ENCODE results near the gene PPARG. TPM values are rescaled to one million over a fixed set of nuclear protein-coding genes. Genes with fewer than 3 reads are reported as not detected.
A peak's percentile ranks its signal among the peaks of the same experiment; 100 is the strongest.
"Not testable (repeated sequence)": the region's sequence is repeated elsewhere in the genome, so short reads cannot be mapped to it uniquely, and the experiment has no call there.

PPARG gene
- total and polyA plus RNA-seq, 5 donors, result 10.4 to 18.9 (median 15.3) TPM

GRCh38 chr3:12468276-12468675, 179.4 kb downstream of the PPARG start:
- DNase-seq (no peak), ATAC-seq (no peak)
- H3K27me3 ChIP-seq (ENCODE audit: control insufficient read depth, insufficient read depth), result no peaks in the 10 kb centered on the region
- no peak overlapping the region for H3K27ac ChIP-seq (ENCODE audit: low read length)
- 95% methylated on average over 6 of the region's 6 CpGs for WGBS
- H3K9me3 ChIP-seq (ENCODE audit: control insufficient read depth, low read length), result no peaks in the 10 kb centered on the region
- H3K4me3 ChIP-seq (ENCODE audit: low read length), result no peak overlapping the region
- intact Hi-C loops (cut with DNase I), result no loop called here
- H3K4me1 ChIP-seq (ENCODE audit: control insufficient read depth, insufficient read depth, low read length), result no peaks in the 10 kb centered on the region

DNA sequence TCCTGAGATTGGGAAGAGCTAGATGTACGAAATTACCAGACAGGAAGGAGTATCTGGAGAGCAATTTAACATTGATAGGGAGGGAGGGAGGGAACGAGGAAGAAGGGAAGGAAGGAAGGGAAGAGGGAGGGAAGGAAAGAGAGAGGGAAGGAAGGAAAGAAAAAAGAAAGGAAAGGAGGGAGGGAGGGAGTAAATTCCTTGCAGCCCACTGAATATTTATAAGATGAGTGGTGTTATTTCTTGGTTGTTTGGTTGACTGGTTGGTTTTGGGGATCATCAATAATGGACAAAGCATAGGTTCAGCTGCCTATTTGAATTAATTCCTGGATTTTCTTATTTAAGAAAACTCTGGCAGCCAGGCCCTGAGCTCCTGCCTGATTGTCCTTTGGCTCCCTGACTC, 179.9 kb downstream of the PPARG start:
- no peak for DNase-seq
- no peak overlapping the region for H3K4me3 ChIP-seq (ENCODE audit: low read length)

DNA sequence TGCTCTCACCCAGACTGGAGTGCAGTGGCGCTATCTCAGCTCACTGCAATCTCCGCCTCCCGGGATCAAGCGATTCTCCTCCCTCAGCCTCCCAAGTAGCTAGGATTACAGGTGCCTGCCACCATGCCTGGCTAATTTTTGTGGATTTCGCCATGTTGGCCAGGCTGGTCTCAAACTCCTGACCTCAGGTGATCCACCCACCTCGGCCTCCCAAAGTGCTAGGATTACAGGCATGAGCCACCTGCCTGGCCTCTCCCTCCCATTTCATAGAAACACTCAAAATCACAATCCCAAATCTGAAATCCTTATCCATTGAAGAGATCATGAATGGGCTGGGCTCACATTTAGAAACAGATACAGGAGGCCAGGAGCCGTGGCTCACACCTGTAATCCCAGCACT, 180.4 kb downstream of the PPARG start:
- H3K4me3 ChIP-seq (ENCODE audit: low read length); ATAC-seq; H3K27me3 ChIP-seq (ENCODE audit: control insufficient read depth, insufficient read depth); DNase-seq; intact Hi-C loops (cut with DNase I); H3K27ac ChIP-seq (ENCODE audit: low read length); H3K9me3 ChIP-seq (ENCODE audit: control insufficient read depth, low read length); H3K4me1 ChIP-seq (ENCODE audit: control insufficient read depth, insufficient read depth, low read length): not testable (repeated sequence)
- WGBS, result 97% methylated on average over 7 of the region's 7 CpGs

More for the DNA sequence above, 179.9 kb downstream of the PPARG start:
- WGBS, result 52% methylated on average over 2 of the region's 2 CpGs
- Histone ChIP-seq H3K27ac (ENCODE audit: low read length) (no peak overlapping the region), H3K9me3 (ENCODE audit: control insufficient read depth, low read length) (no peaks in the 10 kb centered on the region), H3K4me1 (ENCODE audit: control insufficient read depth, insufficient read depth, low read length) (no peaks in the 10 kb centered on the region), H3K27me3 (ENCODE audit: control insufficient read depth, insufficient read depth) (no peaks in the 10 kb centered on the region)
- intact Hi-C loops (cut with DNase I), result no loop called here
- no peak for ATAC-seq

GRCh38 chr3:12470111-12470510, 181.2 kb downstream of the PPARG start:
- H3K9me3 ChIP-seq (ENCODE audit: control insufficient read depth, low read length), result no peaks in the 10 kb centered on the region
- ATAC-seq, result no peak
- no peak overlapping the region for H3K4me3 ChIP-seq (ENCODE audit: low read length)
- no peaks in the 10 kb centered on the region for H3K4me1 ChIP-seq (ENCODE audit: control insufficient read depth, insufficient read depth, low read length)
- intact Hi-C loops (cut with DNase I), result no loop called here
- WGBS, result 96% methylated on average over 5 of the region's 5 CpGs
- H3K27ac ChIP-seq (ENCODE audit: low read length), result no peak overlapping the region
- H3K27me3 ChIP-seq (ENCODE audit: control insufficient read depth, insufficient read depth), result no peaks in the 10 kb centered on the region
- no peak for DNase-seq

DNA sequence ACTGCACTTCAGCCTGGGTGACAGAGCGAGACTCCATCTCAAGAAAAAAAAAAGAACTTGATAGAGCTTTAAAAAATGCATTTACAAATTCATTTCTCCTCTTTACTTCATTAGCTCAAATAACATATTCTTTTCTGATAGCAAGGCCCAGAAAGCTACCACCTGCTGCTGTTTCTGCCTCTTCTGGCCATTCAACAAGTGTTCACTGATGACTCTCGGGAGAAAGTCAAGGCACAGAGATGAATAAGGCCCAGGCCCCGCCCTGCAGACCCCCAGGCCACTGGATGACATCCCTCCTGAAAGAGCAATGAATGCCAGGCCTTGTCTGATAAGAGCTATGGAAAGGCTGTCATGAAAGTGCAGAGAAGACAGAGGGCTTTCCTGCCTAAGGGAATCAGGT, 181.8 kb downstream of the PPARG start:
- no peak for ATAC-seq
- 92% methylated on average over 3 of the region's 3 CpGs for WGBS
- H3K4me1 ChIP-seq (ENCODE audit: control insufficient read depth, insufficient read depth, low read length), result no peaks in the 10 kb centered on the region
- H3K4me3 ChIP-seq (ENCODE audit: low read length), result no peak overlapping the region
- H3K27ac ChIP-seq (ENCODE audit: low read length), result no peak overlapping the region
- intact Hi-C loops (cut with DNase I), result no loop called here
- no peaks in the 10 kb centered on the region for H3K9me3 ChIP-seq (ENCODE audit: control insufficient read depth, low read length)
- no peaks in the 10 kb centered on the region for H3K27me3 ChIP-seq (ENCODE audit: control insufficient read depth, insufficient read depth)
- DNase-seq, result no peak

DNA sequence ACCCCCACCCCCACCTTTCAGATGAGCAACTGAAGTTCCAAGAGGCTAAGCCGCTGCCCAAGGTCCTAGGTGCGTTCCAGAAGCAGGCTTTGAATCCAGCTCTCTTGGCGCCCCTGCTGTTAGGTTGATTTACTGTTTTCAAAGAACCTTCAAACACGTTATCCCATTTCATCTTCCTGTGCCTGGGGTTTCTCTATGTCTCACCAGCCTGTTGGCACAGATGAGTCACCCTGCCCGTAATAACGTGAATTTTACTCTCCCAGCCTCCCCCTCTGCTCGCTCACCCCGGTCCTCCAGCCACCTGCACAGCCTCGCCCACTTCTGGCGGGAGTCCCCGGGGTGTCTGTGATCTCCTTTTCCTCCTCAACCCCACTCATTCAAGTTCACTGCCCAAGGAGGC, 182.4 kb downstream of the PPARG start:
- no peak for DNase-seq
- H3K4me3 ChIP-seq (ENCODE audit: low read length), result no peak overlapping the region
- ATAC-seq, result no peak
- H3K9me3 ChIP-seq (ENCODE audit: control insufficient read depth, low read length), result no peaks in the 10 kb centered on the region
- H3K4me1 ChIP-seq (ENCODE audit: control insufficient read depth, insufficient read depth, low read length), result no peaks in the 10 kb centered on the region
- H3K27me3 ChIP-seq (ENCODE audit: control insufficient read depth, insufficient read depth), result no peaks in the 10 kb centered on the region
- 80% methylated on average over 11 of the region's 11 CpGs for WGBS
- intact Hi-C loops (cut with DNase I), result no loop called here
- H3K27ac ChIP-seq (ENCODE audit: low read length), result no peak overlapping the region

DNA sequence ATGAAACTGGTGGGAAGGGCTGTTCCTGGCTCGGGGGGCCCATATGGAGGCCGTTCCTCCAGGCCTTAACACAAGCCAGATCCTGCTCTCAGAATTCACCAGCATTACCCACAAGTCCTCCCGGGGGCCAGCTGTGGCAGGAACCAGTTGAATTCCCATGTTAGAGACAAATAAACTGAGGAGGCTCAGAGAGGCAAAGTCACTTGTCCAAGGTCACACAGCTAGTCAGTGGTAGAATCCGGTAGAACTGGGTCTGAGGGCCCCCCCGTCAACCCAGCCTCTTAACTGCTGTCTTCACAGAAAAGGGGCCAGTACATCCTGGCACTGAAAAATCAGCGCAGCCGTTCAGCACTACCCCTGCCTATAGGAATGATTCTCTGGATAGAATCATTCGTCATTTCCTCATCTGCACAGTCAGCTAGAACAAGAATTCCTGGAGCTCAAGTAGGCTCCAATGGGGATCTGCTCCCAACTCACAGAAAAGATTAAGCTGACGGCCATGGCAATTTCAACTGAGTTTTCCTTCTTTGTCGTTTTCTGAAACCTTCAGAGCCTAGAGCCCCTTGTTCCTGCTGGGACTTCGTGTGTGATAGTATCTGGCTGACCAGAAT, 183.2 kb downstream of the PPARG start:
- DNase-seq, result no peak
- intact Hi-C loops (cut with DNase I), result no loop called here
- Histone ChIP-seq H3K4me1 (ENCODE audit: control insufficient read depth, insufficient read depth, low read length) (no peaks in the 10 kb centered on the region), H3K4me3 (ENCODE audit: low read length) (no peak overlapping the region), H3K27me3 (ENCODE audit: control insufficient read depth, insufficient read depth) (no peaks in the 10 kb centered on the region), H3K27ac (ENCODE audit: low read length) (no peak overlapping the region), H3K9me3 (ENCODE audit: control insufficient read depth, low read length) (no peaks in the 10 kb centered on the region)
- no peak for ATAC-seq
- 88% methylated on average over 11 of the region's 11 CpGs for WGBS

DNA sequence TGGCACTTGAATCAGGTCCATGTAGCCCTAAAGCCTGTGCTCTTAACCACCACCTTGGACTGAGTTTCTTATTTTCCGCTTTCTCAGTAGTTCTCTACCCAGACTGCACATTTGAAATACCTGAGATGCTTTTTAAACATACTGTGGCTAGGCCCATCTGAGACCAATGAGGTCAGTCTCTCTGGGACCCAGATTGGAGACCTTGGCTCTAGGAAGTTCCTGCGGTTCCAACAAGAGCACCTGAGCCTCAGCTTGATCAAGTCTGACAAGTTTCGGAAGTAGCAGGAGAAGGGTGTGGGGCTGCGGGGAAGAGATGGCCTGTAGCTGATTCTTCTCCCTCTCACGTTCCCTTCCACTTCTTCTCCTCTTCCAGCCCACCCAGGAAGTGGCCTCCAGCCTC, 183.9 kb downstream of the PPARG start:
- intact Hi-C loops (cut with DNase I), result no loop called here

GRCh38 chr3:12473511-12473910, 184.6 kb downstream of the PPARG start:
- H3K27me3 ChIP-seq (ENCODE audit: control insufficient read depth, insufficient read depth), result no peaks in the 10 kb centered on the region
- WGBS, result 86% methylated on average over 9 of the region's 9 CpGs
- H3K4me3 ChIP-seq (ENCODE audit: low read length), result no peak overlapping the region
- DNase-seq (no peak), ATAC-seq (no peak)
- H3K4me1 ChIP-seq (ENCODE audit: control insufficient read depth, insufficient read depth, low read length), result no peaks in the 10 kb centered on the region
- no peak overlapping the region for H3K27ac ChIP-seq (ENCODE audit: low read length)
- intact Hi-C loops (cut with DNase I), result no loop called here
- no peaks in the 10 kb centered on the region for H3K9me3 ChIP-seq (ENCODE audit: control insufficient read depth, low read length)

More for the DNA sequence above, 183.9 kb downstream of the PPARG start:
- WGBS, result 97% methylated on average over 5 of the region's 5 CpGs
- Histone ChIP-seq H3K4me1 (ENCODE audit: control insufficient read depth, insufficient read depth, low read length) (no peaks in the 10 kb centered on the region), H3K27ac (ENCODE audit: low read length) (no peak overlapping the region), H3K4me3 (ENCODE audit: low read length) (no peak overlapping the region), H3K9me3 (ENCODE audit: control insufficient read depth, low read length) (no peaks in the 10 kb centered on the region), H3K27me3 (ENCODE audit: control insufficient read depth, insufficient read depth) (no peaks in the 10 kb centered on the region)
- ATAC-seq, result no peak
- DNase-seq, result no peak

GRCh38 chr3:12476238-12476897, 187.5 kb downstream of the PPARG start:
- DNase-seq (no peak), ATAC-seq (no peak)
- Histone ChIP-seq H3K4me1 (ENCODE audit: control insufficient read depth, insufficient read depth, low read length) (peaks cover 3% of the 10 kb centered on the region), H3K9me3 (ENCODE audit: control insufficient read depth, low read length) (no peaks in the 10 kb centered on the region), H3K27me3 (ENCODE audit: control insufficient read depth, insufficient read depth) (no peaks in the 10 kb centered on the region), H3K4me3 (ENCODE audit: low read length) (no peak overlapping the region), H3K27ac (ENCODE audit: low read length) (peak overlapping the region; percentile 16)
- intact Hi-C loops (cut with DNase I), result loop anchor here in 2 of 4 donors (5.0 kb wide), 2 partner anchors 299 to 339 kb away; no protein-coding TSS in a partner anchor
- 52% methylated on average over 5 of the region's 5 CpGs for WGBS

GRCh38 chr3:12477256-12477655, 188.4 kb downstream of the PPARG start:
- DNase-seq (peak in 1 of 3 donors; percentile 41), ATAC-seq (no peak)
- WGBS, result 90% methylated on average over 5 of the region's 5 CpGs
- H3K9me3 ChIP-seq (ENCODE audit: control insufficient read depth, low read length), result no peaks in the 10 kb centered on the region
- no peaks in the 10 kb centered on the region for H3K27me3 ChIP-seq (ENCODE audit: control insufficient read depth, insufficient read depth)
- no peak overlapping the region for H3K27ac ChIP-seq (ENCODE audit: low read length)
- H3K4me3 ChIP-seq (ENCODE audit: low read length), result no peak overlapping the region
- H3K4me1 ChIP-seq (ENCODE audit: control insufficient read depth, insufficient read depth, low read length), result peaks cover 3% of the 10 kb centered on the region
- intact Hi-C loops (cut with DNase I), result loop anchor here in 2 of 4 donors (5.0 kb wide), 2 partner anchors 300 to 340 kb away; no protein-coding TSS in a partner anchor
